ENCODE results near the gene CNNM3.

Gene CNNM3

DNA sequence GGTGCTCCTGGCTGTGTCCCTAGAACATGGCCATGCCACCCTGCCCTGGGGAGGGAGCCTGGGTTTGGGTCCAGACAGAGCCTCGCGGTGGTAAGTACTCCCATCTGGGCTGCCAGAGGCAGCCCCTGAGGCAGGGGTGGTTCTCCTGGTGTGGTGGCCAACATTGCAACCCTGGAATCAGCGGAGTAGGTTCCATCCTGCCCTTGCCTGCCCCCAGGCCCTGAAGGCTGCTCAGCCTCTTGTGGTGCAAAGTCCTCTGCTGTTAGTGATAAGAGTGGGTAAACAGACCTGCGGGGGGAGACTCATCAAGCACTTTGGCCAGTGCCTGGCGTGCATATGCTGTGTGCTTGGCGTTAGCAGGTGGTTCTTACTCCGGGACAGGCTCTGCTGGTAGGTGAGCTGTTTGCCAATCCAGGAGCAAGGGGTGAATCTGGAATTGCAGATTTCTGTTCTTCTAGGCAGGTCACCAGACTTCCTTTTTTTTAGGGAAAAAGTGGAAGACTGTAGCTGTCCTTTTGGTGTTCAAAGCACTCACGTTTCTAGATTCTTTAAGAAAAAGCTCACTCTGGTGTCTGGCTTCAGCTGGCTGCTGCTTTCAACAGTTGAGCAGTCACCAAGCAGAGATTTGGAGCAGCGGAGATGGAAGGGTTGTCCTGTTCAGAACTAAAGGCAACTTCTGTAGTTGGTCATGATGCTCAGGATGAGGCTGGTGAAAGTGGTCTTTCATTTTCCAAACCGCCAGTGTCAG is 3.2 kb downstream of the CNNM3 start:
- no peak for DNase-seq (ENCODE audit: low read depth)

DNA sequence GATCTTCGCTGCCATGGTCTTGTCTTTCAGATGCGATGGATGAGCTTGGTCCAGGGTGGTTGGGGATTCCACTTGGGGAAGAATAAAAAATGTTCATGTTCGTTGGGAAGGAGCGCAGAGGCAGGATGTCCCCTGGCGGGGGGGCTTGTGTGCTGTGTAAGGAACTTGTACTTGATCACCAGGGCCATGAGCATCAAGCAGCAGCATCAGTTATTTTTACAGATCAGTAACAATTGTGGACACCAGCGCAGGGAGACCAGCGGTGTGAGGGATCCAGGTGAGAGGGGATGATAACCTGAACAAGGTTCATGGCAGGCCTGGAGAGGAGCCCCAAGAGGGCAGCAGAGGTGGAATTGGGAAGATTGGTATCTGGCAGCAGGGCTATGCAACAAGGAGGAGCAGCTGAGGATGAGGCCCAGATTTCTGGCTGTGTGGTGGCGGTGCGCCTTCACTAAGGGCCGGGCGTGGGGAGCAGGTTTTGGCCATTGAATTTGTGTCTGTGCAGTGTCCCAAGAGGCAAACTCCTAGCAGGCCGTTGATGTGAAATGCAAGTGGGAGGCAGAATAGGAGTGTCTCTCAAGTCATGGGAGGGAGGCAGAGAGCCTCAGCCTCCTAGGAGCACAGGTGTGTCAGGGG is 3.9 kb downstream of the CNNM3 start:
- no peak for DNase-seq (ENCODE audit: low read depth)

DNA sequence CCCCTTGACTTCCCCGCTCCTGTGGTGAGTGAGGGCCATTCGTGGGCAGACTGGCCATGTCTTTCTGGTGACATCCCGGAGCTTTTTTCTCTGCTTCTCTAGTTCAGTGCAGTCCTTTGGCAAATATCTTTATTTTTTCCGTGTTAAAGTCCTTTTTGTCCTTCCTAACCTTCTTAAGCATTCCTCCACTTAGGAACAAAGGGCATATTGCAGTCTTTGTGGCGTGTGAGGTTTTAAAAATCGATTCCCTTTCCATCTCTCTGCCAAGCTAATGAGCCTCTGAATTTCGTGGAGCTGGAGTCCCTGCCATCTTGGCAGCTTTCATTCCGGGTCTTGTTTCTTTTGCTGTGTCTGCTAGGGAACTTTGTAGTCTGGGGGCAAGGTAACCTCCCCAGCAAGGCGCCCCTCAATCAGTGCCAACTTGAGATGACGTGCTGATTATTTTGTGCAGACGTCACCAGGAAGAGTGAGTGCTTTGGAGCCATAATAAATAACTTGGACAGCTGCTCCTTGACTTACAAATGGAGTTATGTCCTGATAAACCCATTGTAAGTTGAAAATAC is 5.1 kb downstream of the CNNM3 start:
- DNase-seq (ENCODE audit: low read depth) = no peak

DNA sequence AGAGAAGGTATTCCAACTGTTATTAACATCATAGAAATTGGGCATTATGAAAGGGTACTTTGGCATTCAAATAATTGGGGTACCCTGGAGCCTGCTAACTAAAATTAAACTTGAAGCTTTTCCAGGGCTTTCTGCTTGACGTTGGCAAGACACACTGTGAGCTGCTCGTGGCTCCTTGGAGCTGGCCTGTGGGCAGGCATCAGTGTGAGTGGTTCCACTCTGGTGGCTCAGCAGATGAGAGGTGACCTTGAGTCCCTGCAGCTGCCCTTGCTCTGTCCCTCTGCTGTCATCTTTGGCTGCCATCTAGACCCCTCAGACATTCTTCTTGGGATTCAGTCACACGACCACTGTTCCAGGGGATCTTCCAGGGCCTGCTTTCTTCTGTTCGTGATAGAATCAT is 6.7 kb downstream of the CNNM3 start:
- no peak for DNase-seq (ENCODE audit: low read depth)

DNA sequence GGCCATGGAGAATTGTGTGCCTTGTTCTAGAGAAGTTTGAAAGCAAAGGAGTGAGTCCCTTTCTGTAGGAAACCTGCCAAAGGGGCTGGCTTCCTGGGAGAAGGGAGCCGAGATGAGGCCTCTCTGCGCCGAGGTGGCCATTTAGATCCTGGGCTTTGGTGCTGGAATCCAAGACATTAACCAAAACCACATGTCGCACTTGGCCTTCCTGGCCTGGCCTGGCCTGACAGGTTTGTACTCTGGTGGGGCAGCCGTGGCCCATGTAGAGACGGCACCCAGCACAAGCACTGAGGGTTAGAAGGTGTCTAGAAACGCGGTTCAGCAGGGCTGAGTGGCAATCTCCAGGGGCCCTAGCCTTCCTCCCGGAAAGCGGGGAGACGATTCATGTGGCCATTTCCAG is 7.1 kb downstream of the CNNM3 start:
- DNase-seq (ENCODE audit: low read depth) = no peak

DNA sequence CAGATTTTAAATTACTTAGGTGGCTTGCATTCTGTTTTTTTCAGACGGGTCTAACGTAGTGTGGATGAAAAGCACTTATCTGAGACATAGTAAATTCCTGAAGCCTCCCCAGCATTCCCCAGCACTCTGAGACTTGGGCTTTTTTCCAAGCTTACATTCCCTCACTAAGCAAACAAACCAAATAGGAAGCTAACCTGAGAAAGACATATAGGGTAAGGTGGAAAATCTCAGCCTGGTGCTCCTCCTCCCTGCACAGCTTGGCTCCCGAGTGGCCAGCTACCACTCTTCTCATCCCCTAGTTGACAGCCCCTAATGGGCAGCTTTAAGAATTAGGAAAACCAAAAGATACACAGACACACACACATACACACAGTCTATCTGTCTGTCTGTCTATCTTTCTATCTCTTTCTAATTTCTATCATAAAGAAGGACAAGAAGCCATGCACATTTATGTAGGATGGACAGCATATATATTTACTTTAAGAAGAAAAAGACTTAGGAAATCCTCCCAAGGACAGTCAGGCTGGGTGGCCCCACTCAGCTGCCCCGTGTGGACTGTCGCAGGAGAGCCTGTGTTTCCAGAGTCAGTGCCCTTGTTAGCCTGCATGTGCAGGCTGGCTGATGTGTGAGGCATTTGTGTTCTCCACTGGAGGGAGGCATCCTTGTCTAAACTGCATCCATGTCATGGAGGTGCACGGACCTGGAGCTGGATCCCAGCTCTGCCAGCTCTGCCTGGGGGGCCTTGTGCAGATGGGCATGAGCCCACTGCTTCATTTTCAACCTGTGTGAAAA is 8.2 kb downstream of the CNNM3 start:
- no peak for DNase-seq (ENCODE audit: low read depth)

DNA sequence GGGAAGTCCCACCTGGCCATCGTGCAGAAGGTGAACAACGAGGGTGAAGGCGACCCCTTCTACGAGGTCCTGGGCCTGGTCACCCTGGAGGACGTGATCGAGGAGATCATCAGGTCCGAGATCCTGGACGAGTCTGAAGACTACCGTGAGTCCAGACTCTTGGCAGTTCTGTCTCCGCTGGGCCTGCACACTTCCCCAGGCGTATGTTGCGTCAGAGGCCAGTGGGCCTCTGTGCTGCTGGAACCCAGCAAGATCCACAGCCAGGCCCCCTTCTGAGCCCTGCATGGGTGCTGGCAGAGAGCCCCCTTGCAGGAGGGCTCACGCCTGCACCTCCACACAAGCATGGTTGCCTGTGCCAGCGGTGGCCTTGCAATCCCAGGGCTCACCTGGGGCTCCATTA is 9.0 kb downstream of the CNNM3 start:
- no peak for DNase-seq (ENCODE audit: low read depth)

DNA sequence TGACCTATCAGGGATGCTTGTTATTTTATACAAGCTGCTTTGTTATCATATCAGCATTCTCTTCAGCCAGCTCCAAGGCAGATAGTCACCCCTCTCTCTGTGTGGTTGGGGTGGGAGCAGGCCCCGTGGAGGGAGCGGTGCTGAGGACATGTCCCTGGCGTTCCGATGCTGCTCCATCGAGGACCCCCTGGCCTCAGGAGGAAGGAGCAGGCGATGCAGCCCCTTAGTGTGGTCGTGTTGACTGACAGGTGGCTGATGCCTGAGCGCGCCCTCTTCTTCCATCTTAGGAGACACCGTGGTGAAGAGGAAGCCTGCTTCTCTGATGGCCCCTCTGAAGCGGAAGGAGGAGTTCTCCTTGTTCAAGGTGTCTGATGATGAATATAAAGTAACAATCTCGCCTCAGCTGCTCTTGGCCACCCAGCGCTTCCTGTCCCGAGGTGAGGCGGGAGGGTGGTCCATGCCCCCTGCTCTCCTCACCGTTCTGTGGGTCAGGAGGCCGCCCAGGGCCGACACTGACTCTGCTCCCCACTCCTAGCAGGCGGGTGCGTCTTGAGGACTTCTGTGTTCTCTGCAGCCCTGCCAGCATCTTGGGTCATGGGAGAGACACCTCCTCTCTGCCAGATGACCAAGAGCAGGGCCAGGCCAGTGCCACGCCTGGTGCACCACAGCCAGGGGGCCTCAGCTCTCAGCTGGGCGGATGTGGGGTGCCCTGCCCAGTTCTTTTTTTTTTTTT is 10.6 kb downstream of the CNNM3 start:
- DNase-seq (ENCODE audit: low read depth) = no peak

DNA sequence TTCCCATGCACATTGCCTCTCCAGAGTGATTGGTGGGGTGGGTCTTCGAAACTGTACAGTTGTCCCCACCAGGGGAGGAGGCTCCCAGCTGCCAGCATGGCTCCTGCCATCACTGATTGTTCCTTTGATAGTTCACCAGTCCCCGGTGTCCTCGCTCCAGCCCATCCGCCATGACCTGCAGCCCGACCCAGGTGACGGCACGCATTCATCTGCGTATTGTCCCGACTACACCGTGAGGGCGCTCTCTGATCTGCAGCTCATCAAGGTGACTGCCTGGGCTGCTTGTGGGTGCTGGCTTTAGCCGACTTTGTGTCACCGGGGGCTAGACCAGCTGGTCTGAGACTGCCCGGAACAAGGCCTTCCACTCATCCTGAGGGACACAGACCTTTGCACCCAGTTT is 12.4 kb downstream of the CNNM3 start:
- no peak for DNase-seq (ENCODE audit: low read depth)

DNA sequence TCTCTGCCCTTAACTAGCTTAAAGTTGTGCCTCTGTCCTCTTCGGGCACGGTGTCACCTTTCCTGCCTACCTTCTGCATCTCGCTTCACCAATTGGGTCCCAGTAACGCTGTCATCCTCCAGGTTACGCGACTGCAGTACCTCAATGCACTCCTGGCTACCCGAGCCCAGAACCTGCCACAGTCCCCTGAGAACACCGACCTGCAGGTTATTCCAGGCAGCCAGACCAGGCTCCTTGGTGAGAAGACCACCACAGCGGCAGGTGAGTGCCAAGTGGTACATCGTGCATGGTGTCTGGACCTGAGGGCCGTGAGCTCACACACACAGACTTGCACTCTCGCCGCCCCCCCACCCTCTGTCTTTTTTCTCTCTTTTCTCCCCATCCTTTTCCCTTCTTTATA is 12.8 kb downstream of the CNNM3 start:
- DNase-seq (ENCODE audit: low read depth) = no peak

DNA sequence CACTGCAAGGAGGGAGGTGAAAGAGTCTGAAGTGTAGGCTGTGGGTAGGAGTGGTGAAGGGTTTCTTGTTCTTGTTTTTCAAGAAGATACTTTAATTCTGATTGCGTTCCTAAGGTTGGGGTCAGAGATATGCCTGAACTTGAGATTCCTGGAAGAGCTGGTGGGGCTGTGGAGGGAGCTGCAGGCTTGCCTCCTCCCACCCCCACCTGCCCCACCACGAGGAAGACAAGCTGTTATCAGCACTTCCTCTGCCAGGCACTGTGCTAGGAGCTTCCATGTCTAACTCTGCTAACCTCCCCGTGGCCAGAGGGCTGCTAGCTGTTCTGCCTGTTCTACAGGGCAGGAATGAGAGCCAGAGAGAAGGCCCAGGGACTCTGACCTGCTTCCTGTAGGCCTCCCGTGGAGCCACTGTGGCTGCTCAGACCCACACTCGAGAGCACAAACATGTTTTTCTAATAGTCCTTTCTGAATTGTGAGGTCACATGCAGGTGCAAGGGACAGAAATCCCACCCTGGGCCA is 14.0 kb downstream of the CNNM3 start:
- no peak for DNase-seq (ENCODE audit: low read depth)

DNA sequence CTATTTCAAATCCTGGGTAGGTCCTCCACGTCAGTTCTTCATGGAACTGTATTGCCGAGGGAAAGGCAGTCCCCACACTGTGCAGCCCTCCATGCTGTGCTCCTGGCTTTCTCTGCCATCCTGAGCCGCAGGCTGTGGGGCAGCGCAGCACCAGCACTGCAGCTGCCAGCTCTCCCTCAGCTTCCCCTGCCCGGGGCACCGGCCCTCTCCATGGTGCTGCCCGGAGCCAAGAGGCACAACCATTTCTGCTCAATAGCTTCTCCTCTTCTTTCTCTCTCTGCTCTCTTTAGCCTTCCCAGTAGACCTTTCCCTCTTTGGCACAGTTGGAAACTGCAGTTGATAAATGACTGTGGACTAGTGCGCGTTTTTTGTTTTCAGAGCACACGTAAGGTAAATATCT is 15.6 kb downstream of the CNNM3 start:
- no peak for DNase-seq (ENCODE audit: low read depth)

DNA sequence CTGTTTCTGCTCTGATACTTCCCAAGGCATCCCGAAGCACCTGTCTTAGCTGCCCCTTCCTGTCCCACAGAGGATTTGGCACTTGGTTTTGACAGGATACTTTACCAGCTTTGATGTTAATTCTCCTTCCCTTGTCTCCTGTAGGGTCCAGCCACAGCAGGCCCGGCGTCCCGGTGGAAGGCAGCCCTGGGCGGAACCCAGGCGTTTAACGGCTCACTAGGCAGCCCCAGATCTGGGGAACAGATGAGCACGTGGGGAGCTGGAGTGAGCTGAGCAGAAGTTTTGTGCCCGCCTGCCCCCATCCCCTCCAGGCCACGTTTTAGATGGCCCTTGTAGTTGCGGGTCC is 16.3 kb downstream of the CNNM3 start:
- DNase-seq (ENCODE audit: low read depth) = no peak

DNA sequence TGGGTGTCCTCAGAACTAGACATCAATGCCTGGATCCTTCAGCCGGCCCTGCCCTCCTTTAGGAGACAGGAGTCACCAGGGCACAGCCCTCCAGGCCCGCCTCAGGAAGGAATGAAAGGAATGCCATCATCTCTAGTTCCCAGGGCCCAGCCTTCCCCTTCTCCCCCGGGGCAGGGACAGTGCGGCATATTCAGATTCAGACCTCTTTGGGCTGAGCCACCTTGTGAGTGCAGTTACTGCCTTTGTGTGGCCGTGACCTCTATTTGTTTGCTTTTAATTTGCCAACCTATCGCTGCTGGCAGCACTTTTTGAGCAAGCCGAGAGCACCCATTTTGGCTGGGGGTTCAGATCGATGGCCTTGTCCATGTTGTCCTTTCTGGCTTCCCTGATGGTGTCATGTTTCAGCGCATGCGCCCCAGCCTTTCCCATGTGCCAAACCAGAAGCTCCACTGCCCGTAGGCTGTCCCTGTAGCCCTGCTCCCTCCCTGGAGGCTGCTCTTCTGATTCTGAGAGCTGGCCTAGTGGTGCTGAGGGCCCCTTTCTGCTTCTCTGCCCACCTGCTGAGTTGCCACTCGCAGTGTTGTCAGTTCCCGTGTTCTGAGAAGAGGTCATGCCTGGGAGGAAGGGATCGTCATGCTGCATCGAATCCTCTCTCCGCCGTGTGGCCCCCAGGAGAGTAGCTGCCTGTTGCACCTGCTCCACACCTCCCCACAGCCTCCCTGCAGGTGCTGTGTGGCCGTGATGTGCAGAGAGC is 16.9 kb downstream of the CNNM3 start:
- no peak for DNase-seq (ENCODE audit: low read depth)

DNA sequence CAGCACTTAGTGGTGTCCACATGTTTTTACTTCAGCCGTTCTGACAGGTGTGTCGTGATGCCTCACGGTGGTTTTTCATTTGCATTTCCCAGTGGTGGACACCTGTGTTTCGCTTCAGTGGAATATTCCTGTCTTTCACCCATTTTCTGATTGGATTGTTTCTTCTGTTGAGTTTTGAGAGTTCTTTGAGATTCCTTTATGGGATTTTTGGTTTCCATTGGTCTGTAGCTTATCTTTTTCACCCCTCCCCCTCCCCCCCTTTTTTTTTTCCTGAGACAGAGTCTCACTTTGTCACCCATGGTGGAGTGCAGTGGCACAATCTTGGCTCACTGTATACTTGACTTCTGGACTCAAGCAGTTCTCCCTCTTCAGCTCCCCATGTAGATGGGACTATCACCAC is 19.8 kb downstream of the CNNM3 start:
- DNase-seq (ENCODE audit: low read depth) = no peak

DNA sequence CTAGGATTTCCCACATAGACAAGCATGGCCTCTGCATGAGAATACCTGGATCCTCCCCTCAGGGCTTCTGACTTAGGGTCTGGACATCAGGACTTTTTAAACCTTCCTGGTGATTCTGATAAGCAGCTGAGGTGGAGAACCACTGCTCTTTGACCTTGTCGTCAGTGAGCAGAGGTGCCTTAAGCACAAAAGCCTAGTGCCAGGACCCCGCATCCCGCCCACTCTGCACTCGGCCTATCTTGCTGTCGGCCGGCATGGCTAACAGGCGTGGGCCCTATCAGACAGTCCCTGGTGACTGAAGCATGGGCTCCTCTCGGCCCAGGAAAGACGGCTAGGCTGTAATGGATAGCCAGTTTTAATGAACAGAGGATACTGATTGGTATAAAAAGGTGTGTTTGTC is 21.5 kb downstream of the CNNM3 start:
- no peak for DNase-seq (ENCODE audit: low read depth)

DNA sequence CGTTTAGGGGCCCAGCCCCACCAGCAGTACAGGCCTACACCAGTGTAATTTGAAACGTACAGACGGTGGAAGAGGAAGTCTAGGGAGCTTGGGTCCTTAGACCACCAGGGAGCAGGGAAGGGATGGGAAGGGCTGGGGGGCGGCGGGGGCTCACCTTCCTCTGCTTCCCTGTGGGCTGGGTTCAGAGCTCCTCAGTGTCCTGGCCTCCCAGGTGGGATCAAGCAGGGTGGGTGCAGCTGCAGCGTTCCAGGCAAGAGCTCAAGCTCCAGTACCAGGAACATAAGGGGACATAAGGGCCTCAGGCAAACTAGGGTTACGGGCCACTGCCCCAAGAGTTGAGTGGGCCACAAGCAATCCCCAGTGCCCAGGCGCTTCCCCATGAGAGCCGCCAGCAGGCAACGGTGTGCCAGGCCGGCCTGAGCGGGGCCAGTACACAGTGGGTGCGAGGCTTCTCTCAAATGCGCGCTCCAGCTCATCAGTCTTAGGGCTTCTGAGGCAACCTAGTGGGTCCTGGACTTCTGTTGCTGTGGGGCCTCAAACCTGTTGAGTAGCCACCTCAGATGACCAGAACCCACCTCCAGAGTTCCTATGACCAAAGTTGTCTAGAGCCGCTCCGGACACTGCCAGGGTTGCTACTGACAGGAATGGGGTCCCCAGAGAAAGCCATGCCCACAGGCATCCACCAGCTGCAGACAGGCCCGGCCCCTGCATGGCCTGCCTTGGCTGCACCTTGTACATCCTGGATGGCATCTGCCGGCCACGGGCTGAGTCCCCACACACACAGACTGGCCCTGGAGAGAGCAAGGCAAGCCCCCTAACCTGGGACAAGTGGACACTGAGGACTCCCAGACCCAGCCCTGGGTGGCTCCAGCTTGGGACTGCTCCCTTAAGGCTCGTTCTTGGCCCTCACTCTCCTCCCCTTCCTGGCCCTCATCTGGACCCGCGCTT is 22.6 kb downstream of the CNNM3 start:
- DNase-seq (ENCODE audit: low read depth) = no peak

DNA sequence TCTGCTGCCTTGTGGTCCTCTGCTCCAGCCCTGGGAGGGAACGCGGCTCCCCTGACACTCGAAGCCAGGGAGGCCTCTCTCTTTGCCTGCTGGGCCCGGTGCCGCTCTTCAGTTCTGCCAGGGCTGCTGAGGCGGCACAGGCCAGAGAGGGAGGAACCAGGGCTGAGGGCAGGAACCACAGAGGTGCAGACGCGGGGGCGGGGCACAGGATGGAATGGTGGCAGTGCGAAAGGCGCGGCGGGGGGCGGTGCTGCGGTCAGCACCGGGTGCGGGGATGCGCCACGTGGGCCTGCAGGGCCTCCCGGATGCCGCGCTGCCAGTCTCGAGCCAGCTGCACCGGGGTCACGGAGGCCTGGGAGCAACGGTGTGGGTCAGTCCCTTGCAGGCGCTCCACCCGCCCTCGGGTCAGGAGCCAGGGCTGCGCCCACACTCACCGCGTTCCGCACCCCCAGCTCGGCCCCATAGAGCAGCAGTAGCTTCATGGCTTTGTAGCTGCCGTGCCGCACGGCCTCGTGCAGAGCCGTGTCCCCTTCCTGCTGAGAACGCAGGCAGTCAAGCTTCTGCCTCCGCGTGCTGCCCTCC is 23.3 kb downstream of the CNNM3 start:
- peak; percentile 73 for DNase-seq (ENCODE audit: low read depth)

DNA sequence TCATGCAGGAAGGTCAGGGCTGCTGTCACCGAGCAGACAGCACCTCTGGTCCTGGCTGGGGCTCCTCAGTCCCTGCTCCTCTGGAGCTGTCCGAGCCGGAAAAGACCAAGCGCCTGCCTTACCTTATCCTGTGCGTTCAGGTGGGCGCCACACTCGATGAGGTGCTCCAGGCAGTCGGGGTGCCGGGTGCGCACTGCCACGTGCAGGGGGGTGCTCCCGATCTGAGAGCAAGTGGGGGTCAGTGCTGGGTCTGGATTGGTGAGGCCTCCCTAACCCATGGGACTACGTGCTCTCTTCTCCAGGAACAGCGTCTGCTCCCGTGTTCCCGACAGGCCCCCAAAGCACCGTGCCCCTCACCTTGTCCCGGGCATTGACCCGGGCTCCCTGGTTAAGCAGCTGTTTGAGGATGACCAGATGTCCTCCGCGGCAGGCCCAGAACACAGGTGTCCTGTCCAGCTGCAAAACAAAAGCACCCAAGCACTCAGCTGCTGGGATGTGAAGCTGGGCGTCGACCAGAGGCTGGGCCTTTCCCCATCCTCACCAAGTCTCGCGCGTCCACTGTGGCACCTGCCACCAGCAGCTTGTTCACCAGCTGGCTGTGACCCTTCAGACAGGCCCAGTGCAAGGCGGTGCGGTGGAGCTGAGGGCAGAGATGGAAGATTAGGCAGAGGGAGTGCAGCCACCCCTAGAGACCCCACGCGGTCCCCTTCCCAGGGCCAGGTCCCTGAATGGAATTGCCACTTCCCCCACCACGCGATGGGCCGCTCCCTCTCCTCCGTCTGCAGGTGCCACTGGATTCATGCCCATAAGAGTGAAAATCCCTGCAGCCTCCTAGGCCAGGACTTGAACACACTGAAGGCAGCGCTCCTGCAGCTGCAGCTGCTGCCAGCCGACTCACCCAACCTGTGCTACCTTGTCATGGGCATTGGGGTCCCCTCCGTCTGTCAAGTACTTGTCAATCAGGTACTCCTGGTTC is 24.1 kb downstream of the CNNM3 start:
- DNase-seq (ENCODE audit: low read depth) = no peak
